Lung (tissue), 12 donors: ENCODE data around the gene TRIM22. TPM values are rescaled to one million over a fixed set of nuclear protein-coding genes. Genes with fewer than 3 reads are reported as not detected.
"Not testable (repeated sequence)": the region's sequence is repeated elsewhere in the genome, so short reads cannot be mapped to it uniquely, and the experiment has no call there.

Experiments used
- ATAC-seq: fragments of 200-7000 bp; cut with Tn5 transposase; one replicate; pipeline ENCODE4 v1.9.1; 2020; ENCODE audit warnings: moderate number of reproducible peaks; ENCODE audit not compliant: insufficient read depth, low FRiP score
- DNase-seq, 3 donors: peaks; one replicate each; pipeline ENCODE4 v3.0.0-alpha.2; 2013 to 2017
- H3K27ac ChIP-seq, 2 donors: one replicate each; pipeline ENCODE4 v1.5.1; 2013; ENCODE audit warnings: mild to moderate bottlenecking in 2 of 2, moderate library complexity in 2 of 2, control low read depth in 1 of 2, inconsistent platforms in 1 of 2, low read depth in 1 of 2, low read length in 1 of 2
- H3K27me3 ChIP-seq, 3 donors: one replicate each; pipeline ENCODE4 v1.5.1; 2013; ENCODE audit warnings: low read length in 2 of 3; ENCODE audit not compliant: control insufficient read depth in 3 of 3, insufficient read depth in 3 of 3
- H3K36me3 ChIP-seq, 4 donors: one replicate each; pipeline ENCODE4 v1.5.1; 2013; ENCODE audit warnings: low read length in 4 of 4, mild to moderate bottlenecking in 1 of 4, moderate library complexity in 1 of 4; ENCODE audit not compliant: control insufficient read depth in 4 of 4, insufficient read depth in 4 of 4
- H3K4me1 ChIP-seq, 5 donors: one replicate each; pipeline ENCODE4 v1.5.1; 2013; ENCODE audit warnings: low read length in 5 of 5, mild to moderate bottlenecking in 2 of 5, moderate library complexity in 1 of 5; ENCODE audit not compliant: control insufficient read depth in 5 of 5, insufficient read depth in 5 of 5
- H3K4me3 ChIP-seq: one replicate; pipeline ENCODE4 v1.5.1; 2013; ENCODE audit warnings: mild to moderate bottlenecking, control low read depth, moderate library complexity
- H3K9ac ChIP-seq, 2 donors: one replicate each; pipeline ENCODE4 v1.5.1; 2013; ENCODE audit warnings: low read length in 2 of 2, control low read depth in 1 of 2; ENCODE audit not compliant: insufficient read depth in 1 of 2
- H3K9me3 ChIP-seq, 4 donors: one replicate each; pipeline ENCODE4 v1.5.1; 2013; ENCODE audit warnings: low read length in 3 of 4, mild to moderate bottlenecking in 1 of 4, moderate library complexity in 1 of 4; ENCODE audit not compliant: control insufficient read depth in 4 of 4, insufficient read depth in 3 of 4
- WGBS, 2 donors: extraction: QIAGEN DNeasy Blood & Tissue Kit; methylation state at CpG; one replicate each; pipeline ENCODE4 v1.1.7; 2013; 5-methylcytosine and 5-hydroxymethylcytosine counted together
- polyA plus RNA-seq, 2 donors: library from polyadenylated mRNA; stranded (reverse); fragments of 200-250 nt; gene quantifications; one replicate each; pipeline ENCODE4 v1.2.1, GENCODE V29; 2013
- total RNA-seq, 2 donors: library from RNA; depleted of rRNA in 1 of 2; stranded (reverse); fragments of >200 nt in 1 of 2; gene quantifications; one replicate each; pipeline ENCODE4 v1.2.1, GENCODE V29; 2014 to 2021
- TF ChIP-seq, protein P1 (sequence below): IDR thresholded peaks from 2 replicates; pipeline ENCODE4 v1.5.1; 2012; ENCODE audit warnings: mild to moderate bottlenecking; ENCODE audit errors: control extremely low read depth, extremely low read depth
- donor health status: control.
- donor health status: control.
- donor health status: Bipolar disorder and iron deficiency.
- donor health status: healthy.
- donor health status: DM: yes; HTN: yes; CAD: no.

The TRIM22 gene
- total and polyA plus RNA-seq, 4 donors = 59.0 to 173 (median 118) TPM

DNA sequence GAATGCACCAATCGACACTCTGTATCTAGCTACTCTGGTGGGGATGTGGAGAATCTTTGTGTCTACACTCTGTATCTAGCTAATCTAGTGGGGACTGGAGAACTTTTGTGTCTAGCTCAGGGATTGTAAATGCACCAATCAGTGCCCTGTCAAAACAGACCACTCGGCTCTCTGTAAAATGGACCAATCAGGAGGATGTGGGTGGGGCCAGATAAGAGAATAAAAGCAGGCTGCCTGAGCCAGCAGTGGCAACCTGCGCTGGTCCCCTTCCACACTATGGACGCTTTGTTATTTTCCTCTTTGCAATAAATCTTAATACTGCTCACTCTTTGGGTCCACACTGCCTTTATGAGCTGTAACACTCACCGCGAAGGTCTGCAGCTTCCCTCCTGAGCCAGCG is 6.0 kb upstream of the TRIM22 start:
- ATAC-seq, H3K27ac ChIP-seq, H3K4me1 ChIP-seq, H3K9me3 ChIP-seq, DNase-seq, H3K27me3 ChIP-seq, H3K4me3 ChIP-seq: not testable (repeated sequence)
- Histone ChIP-seq H3K9ac (peak overlapping the region in 1 of 2 donors; percentile 96), H3K36me3 (peaks cover 2 to 13% (median 9%) of the 10 kb centered on the region in 4 donors)
- 39 to 52% methylated on average over 7 of the region's 7 CpGs for WGBS, 2 donors

DNA sequence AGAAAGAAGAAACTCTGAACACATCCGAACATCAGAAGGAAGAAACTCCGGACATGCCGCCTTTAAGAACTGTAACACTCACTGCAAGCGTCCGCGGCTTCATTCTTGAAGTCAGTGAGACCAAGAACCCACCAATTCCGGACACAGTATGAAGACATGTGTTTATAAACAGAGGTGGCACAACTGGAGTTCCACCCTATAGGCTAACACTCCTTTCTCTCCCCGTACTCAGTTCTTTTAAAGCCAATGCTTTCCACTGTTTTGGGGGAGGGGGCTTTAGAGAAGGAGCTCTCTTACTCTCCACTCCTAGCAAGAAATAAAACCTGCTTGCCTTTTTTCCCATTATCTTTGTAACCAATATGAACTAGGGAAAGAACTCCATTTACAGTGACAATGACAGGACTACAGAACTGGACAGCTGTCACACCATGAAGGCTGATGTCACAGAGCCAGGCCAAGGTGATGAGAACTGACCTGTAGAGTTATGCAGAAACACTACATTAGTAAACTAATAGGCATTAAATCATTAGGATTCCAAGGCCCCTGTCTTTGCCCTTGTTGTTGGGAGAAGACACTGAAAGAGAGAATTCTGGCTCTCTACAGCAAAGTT is 5.4 kb upstream of the TRIM22 start:
- DNase-seq = peak; percentile 24 to 59 (median 58)

DNA sequence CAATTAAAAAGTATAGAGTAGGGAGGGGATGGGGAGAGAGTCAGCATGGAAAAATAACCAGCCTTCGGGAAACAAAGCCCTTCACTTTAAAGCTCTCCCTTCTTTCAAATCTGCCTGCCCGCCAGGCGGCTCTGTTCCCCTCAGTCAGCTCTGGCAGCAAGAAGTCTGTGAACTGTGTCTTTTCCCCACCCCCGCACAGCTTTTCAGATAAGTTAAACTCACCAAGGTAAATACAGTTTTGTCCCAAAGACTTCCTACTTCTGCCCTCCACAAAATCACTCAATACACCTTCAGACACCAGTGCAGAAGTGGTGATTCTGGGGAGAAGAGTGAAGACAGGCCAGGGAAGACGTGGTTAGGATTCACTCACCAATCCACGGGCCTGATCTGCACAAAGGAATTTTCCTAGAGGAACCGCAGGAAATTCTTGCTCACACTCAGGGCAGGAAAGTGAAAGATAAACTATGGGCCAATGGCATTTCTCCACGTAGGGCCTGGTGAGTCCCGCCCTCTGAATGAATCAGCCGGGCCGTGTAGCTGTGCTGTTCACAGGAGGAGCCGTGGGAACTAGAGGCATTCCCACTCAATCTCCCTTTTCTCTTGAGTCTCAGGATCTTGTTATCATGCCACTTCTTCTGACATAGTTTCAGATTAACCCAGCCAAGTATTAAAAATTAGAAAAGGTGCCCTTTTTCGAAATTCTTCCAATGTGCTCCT is 4.8 kb upstream of the TRIM22 start, which contains the start of gene TRIM5:
Gene TRIM5, minus strand, starts transcription at position 429 of the 717 bp plus-strand sequence. CDS start 4,897 bp downstream, outside the sequence.
- H3K27me3 ChIP-seq = no peaks in the 10 kb centered on the region
- peaks cover 0 to 8% (median 5%) of the 10 kb centered on the region in 5 donors for H3K4me1 ChIP-seq
- TF ChIP-seq, protein P1, sequence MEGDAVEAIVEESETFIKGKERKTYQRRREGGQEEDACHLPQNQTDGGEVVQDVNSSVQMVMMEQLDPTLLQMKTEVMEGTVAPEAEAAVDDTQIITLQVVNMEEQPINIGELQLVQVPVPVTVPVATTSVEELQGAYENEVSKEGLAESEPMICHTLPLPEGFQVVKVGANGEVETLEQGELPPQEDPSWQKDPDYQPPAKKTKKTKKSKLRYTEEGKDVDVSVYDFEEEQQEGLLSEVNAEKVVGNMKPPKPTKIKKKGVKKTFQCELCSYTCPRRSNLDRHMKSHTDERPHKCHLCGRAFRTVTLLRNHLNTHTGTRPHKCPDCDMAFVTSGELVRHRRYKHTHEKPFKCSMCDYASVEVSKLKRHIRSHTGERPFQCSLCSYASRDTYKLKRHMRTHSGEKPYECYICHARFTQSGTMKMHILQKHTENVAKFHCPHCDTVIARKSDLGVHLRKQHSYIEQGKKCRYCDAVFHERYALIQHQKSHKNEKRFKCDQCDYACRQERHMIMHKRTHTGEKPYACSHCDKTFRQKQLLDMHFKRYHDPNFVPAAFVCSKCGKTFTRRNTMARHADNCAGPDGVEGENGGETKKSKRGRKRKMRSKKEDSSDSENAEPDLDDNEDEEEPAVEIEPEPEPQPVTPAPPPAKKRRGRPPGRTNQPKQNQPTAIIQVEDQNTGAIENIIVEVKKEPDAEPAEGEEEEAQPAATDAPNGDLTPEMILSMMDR = peak; percentile 41
- H3K36me3 ChIP-seq = peaks cover 0 to 6% (median 2%) of the 10 kb centered on the region in 4 donors
- WGBS, 2 donors = 1 to 2% methylated on average over 13 of the region's 13 CpGs
- peaks cover 0 to 2% (median 0%) of the 10 kb centered on the region in 4 donors for H3K9me3 ChIP-seq
- peak within 1 kb of the TSS; percentile 93 to 96 for H3K9ac ChIP-seq
- H3K27ac ChIP-seq = peak within 1 kb of the TSS; percentile 88 to 99
- H3K4me3 ChIP-seq = peak within 1 kb of the TSS; percentile 52
- ATAC-seq (peak; percentile 97), DNase-seq (peak; percentile 94 to 98 (median 98))

More for the DNA sequence above, 5.4 kb upstream of the TRIM22 start:
- Histone ChIP-seq H3K4me3 (peak overlapping the region; percentile 52), H3K4me1 (peaks cover 0 to 5% (median 3%) of the 10 kb centered on the region in 5 donors), H3K27me3 (no peaks in the 10 kb centered on the region), H3K36me3 (peaks cover 0 to 8% (median 6%) of the 10 kb centered on the region in 4 donors), H3K9me3 (peaks cover 0 to 3% (median 0%) of the 10 kb centered on the region in 4 donors), H3K27ac (peak overlapping the region; percentile 88 to 99), H3K9ac (peak overlapping the region; percentile 93 to 96)
- WGBS, 2 donors = 4 to 24% methylated on average over 6 to 8 of the region's 8 CpGs
- no peak for ATAC-seq
- TF ChIP-seq, protein P1 = no peak

DNA sequence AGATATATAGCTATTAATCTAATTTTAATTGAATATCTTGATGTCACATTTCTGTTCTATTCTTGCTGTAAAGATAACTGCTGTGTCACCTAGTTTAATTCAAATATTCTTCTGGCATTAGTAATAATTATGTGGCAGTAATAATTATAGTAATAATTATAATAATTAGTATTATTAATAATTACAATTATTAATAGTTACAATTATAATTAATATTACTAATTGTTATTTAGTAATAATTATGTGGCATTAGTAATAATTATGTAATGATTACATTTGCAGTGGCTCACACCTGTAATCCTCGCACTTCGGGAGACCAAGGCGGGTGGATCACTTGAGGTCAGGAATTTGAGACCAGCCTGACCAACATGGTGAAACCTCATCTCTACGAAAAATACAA is 3.2 kb upstream of the TRIM22 start:
- H3K9ac ChIP-seq = no peak overlapping the region
- ATAC-seq = no peak

More for the DNA sequence above, 3.2 kb upstream of the TRIM22 start:
- Histone ChIP-seq H3K27me3 (no peaks in the 10 kb centered on the region), H3K4me1 (peaks cover 0 to 11% (median 5%) of the 10 kb centered on the region in 5 donors), H3K36me3 (no peaks in the 10 kb centered on the region), H3K9me3 (no peaks in the 10 kb centered on the region), H3K27ac (no peak overlapping the region), H3K4me3 (no peak overlapping the region)
- no peak for DNase-seq
- WGBS, 2 donors = 93 to 95% methylated on average over 4 of the region's 4 CpGs
- TF ChIP-seq, protein P1 = no peak
